Measurements from ENCODE around the gene SORCS2. TPM values are rescaled to one million over a fixed set of nuclear protein-coding genes. Genes with fewer than 3 reads are reported as not detected.

SORCS2 gene
- total RNA-seq, 1 donor from 2014 or later: 10.9 TPM

GRCh38 chr4:7266525-7267292, 74.4 kb downstream of the SORCS2 start:
- TF ChIP-seq, protein P1, sequence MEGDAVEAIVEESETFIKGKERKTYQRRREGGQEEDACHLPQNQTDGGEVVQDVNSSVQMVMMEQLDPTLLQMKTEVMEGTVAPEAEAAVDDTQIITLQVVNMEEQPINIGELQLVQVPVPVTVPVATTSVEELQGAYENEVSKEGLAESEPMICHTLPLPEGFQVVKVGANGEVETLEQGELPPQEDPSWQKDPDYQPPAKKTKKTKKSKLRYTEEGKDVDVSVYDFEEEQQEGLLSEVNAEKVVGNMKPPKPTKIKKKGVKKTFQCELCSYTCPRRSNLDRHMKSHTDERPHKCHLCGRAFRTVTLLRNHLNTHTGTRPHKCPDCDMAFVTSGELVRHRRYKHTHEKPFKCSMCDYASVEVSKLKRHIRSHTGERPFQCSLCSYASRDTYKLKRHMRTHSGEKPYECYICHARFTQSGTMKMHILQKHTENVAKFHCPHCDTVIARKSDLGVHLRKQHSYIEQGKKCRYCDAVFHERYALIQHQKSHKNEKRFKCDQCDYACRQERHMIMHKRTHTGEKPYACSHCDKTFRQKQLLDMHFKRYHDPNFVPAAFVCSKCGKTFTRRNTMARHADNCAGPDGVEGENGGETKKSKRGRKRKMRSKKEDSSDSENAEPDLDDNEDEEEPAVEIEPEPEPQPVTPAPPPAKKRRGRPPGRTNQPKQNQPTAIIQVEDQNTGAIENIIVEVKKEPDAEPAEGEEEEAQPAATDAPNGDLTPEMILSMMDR (IDR thresholded peaks at IDR 0.05): no peak
- Mint-ChIP-seq H3K9me3 (ENCODE audit: low read depth) (peaks cover 9% of the 10 kb centered on the region), H3K27ac (ENCODE audit: unreplicated experiment) (peak overlapping the region; percentile 45)

GRCh38 chr4:7267829-7268228, 75.5 kb downstream of the SORCS2 start:
- Mint-ChIP-seq H3K27ac (ENCODE audit: unreplicated experiment) (no peak overlapping the region), H3K4me3 (ENCODE audit: unreplicated experiment) (no peak overlapping the region), H3K4me1 (ENCODE audit: low read depth) (peaks cover 16% of the 10 kb centered on the region), H3K9me3 (ENCODE audit: low read depth) (peaks cover 9% of the 10 kb centered on the region), H3K27me3 (ENCODE audit: low read depth) (peaks cover 11% of the 10 kb centered on the region), H3K36me3 (ENCODE audit: low read depth) (peaks cover 10% of the 10 kb centered on the region)
- DNase-seq (ENCODE audit: low spot score): no peak
- TF ChIP-seq, protein P1 (IDR thresholded peaks at IDR 0.05): no peak

More at GRCh38 chr4:7266525-7267292, 74.4 kb downstream of the SORCS2 start:
- no peak for DNase-seq (ENCODE audit: low spot score)
- H3K27me3 Mint-ChIP-seq (ENCODE audit: low read depth): peaks cover 7% of the 10 kb centered on the region
- H3K4me3 Mint-ChIP-seq (ENCODE audit: unreplicated experiment): no peak overlapping the region
- peaks cover 10% of the 10 kb centered on the region for H3K36me3 Mint-ChIP-seq (ENCODE audit: low read depth)
- H3K4me1 Mint-ChIP-seq (ENCODE audit: low read depth): peaks cover 16% of the 10 kb centered on the region

GRCh38 chr4:7268941-7269340, 76.6 kb downstream of the SORCS2 start:
- TF ChIP-seq, protein P1 (IDR thresholded peaks at IDR 0.05): no peak
- H3K9me3 Mint-ChIP-seq (ENCODE audit: low read depth): peaks cover 9% of the 10 kb centered on the region
- H3K36me3 Mint-ChIP-seq (ENCODE audit: low read depth): peaks cover 10% of the 10 kb centered on the region
- no peak overlapping the region for H3K4me3 Mint-ChIP-seq (ENCODE audit: unreplicated experiment)
- peaks cover 16% of the 10 kb centered on the region for H3K27me3 Mint-ChIP-seq (ENCODE audit: low read depth)
- DNase-seq (ENCODE audit: low spot score): no peak
- peaks cover 16% of the 10 kb centered on the region for H3K4me1 Mint-ChIP-seq (ENCODE audit: low read depth)
- H3K27ac Mint-ChIP-seq (ENCODE audit: unreplicated experiment): no peak overlapping the region

DNA sequence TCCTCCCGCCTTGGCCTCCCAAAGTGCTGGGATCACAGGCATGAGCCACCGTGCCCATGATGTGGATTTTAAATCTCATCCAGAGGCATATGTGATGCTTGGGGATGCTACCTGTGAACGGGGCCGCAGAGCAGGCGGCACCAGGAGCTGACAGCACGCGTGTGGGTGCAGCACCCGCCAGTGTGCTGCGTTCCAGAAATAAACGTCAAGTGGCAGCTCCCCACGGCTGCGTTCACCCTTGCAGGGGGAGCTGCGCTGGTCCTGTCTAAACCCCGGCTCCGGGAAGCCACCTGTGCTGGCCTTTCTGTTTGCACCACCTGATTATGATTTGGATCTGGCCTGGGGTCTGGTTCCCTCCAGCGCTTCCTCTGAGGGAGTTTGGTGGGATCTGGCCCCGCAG, 77.8 kb downstream of the SORCS2 start:
- DNase-seq (ENCODE audit: low spot score): no peak
- Mint-ChIP-seq H3K4me3 (ENCODE audit: unreplicated experiment) (no peak overlapping the region), H3K36me3 (ENCODE audit: low read depth) (peaks cover 10% of the 10 kb centered on the region), H3K27me3 (ENCODE audit: low read depth) (peaks cover 25% of the 10 kb centered on the region), H3K27ac (ENCODE audit: unreplicated experiment) (no peak overlapping the region), H3K9me3 (ENCODE audit: low read depth) (peaks cover 9% of the 10 kb centered on the region), H3K4me1 (ENCODE audit: low read depth) (peaks cover 16% of the 10 kb centered on the region)
- TF ChIP-seq, protein P1 (IDR thresholded peaks at IDR 0.05): no peak

DNA sequence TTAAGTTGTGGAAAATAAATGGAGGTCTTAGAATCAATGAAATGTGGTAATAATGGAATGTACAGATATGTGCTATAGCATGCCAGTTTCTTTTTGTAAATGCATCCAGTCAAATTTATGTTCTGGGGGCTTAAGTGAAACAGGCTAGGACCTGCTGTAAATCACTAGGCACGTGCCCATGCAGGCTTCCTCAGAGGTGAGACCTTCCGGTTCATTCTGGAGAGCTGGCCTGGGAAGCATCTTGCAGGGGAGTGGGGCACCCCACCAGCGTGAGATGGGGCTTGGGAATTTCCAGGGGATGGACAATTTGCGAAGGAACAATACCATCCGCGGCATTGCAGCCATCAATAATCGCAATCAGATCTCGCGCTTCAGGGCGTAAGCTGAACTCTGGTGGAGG, 80.1 kb downstream of the SORCS2 start:
- peaks cover 10% of the 10 kb centered on the region for H3K36me3 Mint-ChIP-seq (ENCODE audit: low read depth)
- peaks cover 31% of the 10 kb centered on the region for H3K27me3 Mint-ChIP-seq (ENCODE audit: low read depth)
- no peak overlapping the region for H3K4me3 Mint-ChIP-seq (ENCODE audit: unreplicated experiment)
- H3K27ac Mint-ChIP-seq (ENCODE audit: unreplicated experiment): no peak overlapping the region
- TF ChIP-seq, protein P1 (IDR thresholded peaks at IDR 0.05): no peak
- DNase-seq (ENCODE audit: low spot score): no peak
- no peaks in the 10 kb centered on the region for H3K4me1 Mint-ChIP-seq (ENCODE audit: low read depth)
- H3K9me3 Mint-ChIP-seq (ENCODE audit: low read depth): peaks cover 9% of the 10 kb centered on the region

All from chondrocyte (in vitro differentiated cells).